Psoas muscle (tissue), 8 donors: ENCODE results near the gene EIF4G2. TPM values are rescaled to one million over a fixed set of nuclear protein-coding genes. Genes with fewer than 3 reads are reported as not detected.

Experiments used
- ATAC-seq, 4 donors: fragments of 200-7000 bp; cut with Tn5 transposase; one replicate each; pipeline ENCODE4 v1.9.1; 2020; ENCODE audit warnings: moderate library complexity in 3 of 4, mild to moderate bottlenecking in 2 of 4
- DNase-seq, 2 donors: peaks; one replicate each; pipeline ENCODE4 v3.0.0-alpha.2; 2020
- H3K27ac ChIP-seq: fragments of 200-600 bp; one replicate; pipeline ENCODE4 v1.8.0; 2022
- H3K27me3 ChIP-seq, 3 donors: fragments of 200-600 bp in 1 of 3; one replicate each; pipeline versions ENCODE4 v1.6.1 to v1.8.0; 2013 to 2022; ENCODE audit warnings: low read length in 2 of 3, mild to moderate bottlenecking in 2 of 3, moderate library complexity in 1 of 3; ENCODE audit not compliant: insufficient read depth in 3 of 3
- H3K36me3 ChIP-seq, 2 donors: fragments of 200-600 bp in 1 of 2; one replicate each; pipeline versions ENCODE4 v1.6.1 to v1.8.0; 2013 to 2022; ENCODE audit warnings: low read depth in 1 of 2, mild to moderate bottlenecking in 1 of 2, moderate library complexity in 1 of 2; ENCODE audit not compliant: insufficient read depth in 1 of 2
- H3K4me1 ChIP-seq: fragments of 200-600 bp; one replicate; pipeline ENCODE4 v1.8.0; 2022
- H3K4me3 ChIP-seq: fragments of 200-600 bp; one replicate; pipeline ENCODE4 v1.8.0; 2022; ENCODE audit warnings: mild to moderate bottlenecking
- H3K9me3 ChIP-seq: fragments of 200-600 bp; one replicate; pipeline ENCODE4 v1.8.0; 2022
- WGBS, 3 donors: extraction: QIAGEN DNeasy Blood & Tissue Kit; methylation state at CpG; one replicate each; pipeline versions ENCODE4 v1.1.6 to v1.1.7; 2013; 5-methylcytosine and 5-hydroxymethylcytosine counted together
- intact Hi-C, 2 donors: fragments of 100-400 bp; cut with DNase I; formaldehyde crosslinking; loops; one replicate each; pipeline versions ENCODE4 v1.11.0 to v1.14.2; 2022
- polyA plus RNA-seq, 3 donors: library from polyadenylated mRNA; stranded (reverse); fragments of 200-250 nt; gene quantifications; one replicate each; pipeline ENCODE4 v1.2.3, GENCODE V29; 2013
- total RNA-seq, 4 donors: library from RNA; stranded (reverse); fragmentation: NEBNext Ultra II Directional in 2 of 4; extraction: Animal tissue kit (Norgen Biotek cat#: 25700) in 2 of 4; gene quantifications; one replicate each; pipeline versions ENCODE4 v1.2.1 to v1.2.4, GENCODE V29; 2021 to 2023
- TF ChIP-seq, protein P1 (sequence below): fragments of 200-600 bp; IDR thresholded peaks from one replicate; pipeline ENCODE4 v1.8.0; 2022; ENCODE audit warnings: antibody characterized with exemption
- donor health status: healthy with polysubstance abuse.
- donor health status: DM: no; HTN: no; CAD: no; lungs with moderate emphysema.
- donor health status: Bipolar disorder and iron deficiency.
- donor health status: healthy.
- donor health status: DM: yes; HTN: yes; CAD: no.
- donor health status: DM: no; HTN: no; CAD: no.
- donor health status: DM: no; HTN: no; CAD: no.
- donor health status: DM: yes; HTN: yes; CAD: no.

EIF4G2 gene
- total and polyA plus RNA-seq, 7 donors = 308 to 809 (median 670) TPM

- no peak overlapping the region for H3K27ac ChIP-seq
- H3K9me3 ChIP-seq = no peaks in the 10 kb centered on the region
- H3K4me1 ChIP-seq = peaks cover 25% of the 10 kb centered on the region
- H3K27me3 ChIP-seq = no peaks in the 10 kb centered on the region
- H3K36me3 ChIP-seq = peaks cover 35 to 100% of the 10 kb centered on the region in 2 donors
- TF ChIP-seq, protein P1, sequence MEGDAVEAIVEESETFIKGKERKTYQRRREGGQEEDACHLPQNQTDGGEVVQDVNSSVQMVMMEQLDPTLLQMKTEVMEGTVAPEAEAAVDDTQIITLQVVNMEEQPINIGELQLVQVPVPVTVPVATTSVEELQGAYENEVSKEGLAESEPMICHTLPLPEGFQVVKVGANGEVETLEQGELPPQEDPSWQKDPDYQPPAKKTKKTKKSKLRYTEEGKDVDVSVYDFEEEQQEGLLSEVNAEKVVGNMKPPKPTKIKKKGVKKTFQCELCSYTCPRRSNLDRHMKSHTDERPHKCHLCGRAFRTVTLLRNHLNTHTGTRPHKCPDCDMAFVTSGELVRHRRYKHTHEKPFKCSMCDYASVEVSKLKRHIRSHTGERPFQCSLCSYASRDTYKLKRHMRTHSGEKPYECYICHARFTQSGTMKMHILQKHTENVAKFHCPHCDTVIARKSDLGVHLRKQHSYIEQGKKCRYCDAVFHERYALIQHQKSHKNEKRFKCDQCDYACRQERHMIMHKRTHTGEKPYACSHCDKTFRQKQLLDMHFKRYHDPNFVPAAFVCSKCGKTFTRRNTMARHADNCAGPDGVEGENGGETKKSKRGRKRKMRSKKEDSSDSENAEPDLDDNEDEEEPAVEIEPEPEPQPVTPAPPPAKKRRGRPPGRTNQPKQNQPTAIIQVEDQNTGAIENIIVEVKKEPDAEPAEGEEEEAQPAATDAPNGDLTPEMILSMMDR = no peak
- no peak for ATAC-seq
- no peak overlapping the region for H3K4me3 ChIP-seq
- intact Hi-C loops = loop anchor here in 1 of 2 donors (5.0 kb wide), 1 partner anchor 38 kb away; no protein-coding TSS in a partner anchor
- WGBS, 3 donors = 93 to 98% (median 98%) methylated on average over 2 of the region's 2 CpGs
- DNase-seq = no peak
Measured at GRCh38 chr11:10800292-10800691, 8.4 kb downstream of the EIF4G2 start.

DNA sequence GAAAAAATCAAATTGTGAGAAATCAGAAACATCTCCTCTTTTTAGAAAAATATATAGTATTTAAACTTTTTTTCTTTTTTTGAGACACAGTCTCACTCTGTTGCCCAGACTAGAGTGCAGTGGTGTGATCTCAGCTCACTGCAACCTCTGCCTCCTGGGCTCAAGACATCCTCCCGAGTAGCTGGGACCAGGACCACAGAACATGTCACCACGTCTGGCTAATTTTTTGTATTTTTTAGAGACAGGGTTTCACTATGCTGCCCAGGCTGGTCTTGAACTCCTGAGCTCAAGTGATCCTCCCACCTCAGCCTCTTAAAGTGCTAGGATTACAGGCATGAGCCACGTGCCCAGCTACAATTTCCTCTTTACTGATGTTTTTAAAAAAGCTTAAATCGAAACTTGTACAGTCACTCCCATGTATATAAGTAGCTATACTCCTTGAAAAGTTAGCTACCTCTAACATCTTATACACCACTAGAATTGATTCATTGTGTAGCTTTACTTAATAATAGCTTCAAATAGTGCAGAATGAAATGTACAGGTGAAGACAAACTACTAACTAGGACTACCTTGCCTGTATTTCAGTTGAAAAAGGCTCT lies 10.3 kb downstream of the EIF4G2 start:
- intact Hi-C loops = loop anchor here in 1 of 2 donors (10.0 kb wide), 1 partner anchor 986 kb away; no protein-coding TSS in a partner anchor

GRCh38 chr11:10797531-10797930 lies 11.2 kb downstream of the EIF4G2 start:
- DNase-seq (no peak), ATAC-seq (no peak)
- TF ChIP-seq, protein P1 = no peak
- no peaks in the 10 kb centered on the region for H3K27me3 ChIP-seq
- H3K9me3 ChIP-seq = no peaks in the 10 kb centered on the region
- no peak overlapping the region for H3K4me3 ChIP-seq
- WGBS, 3 donors = 82 to 83% (median 82%) methylated on average over 3 of the region's 3 CpGs
- peaks cover 11% of the 10 kb centered on the region for H3K4me1 ChIP-seq
- H3K27ac ChIP-seq = no peak overlapping the region
- peaks cover 31 to 72% of the 10 kb centered on the region in 2 donors for H3K36me3 ChIP-seq
- intact Hi-C loops = loop anchor here in 1 of 2 donors (10.0 kb wide), 1 partner anchor 987 kb away; no protein-coding TSS in a partner anchor

More for the DNA sequence above, 10.3 kb downstream of the EIF4G2 start:
- Histone ChIP-seq H3K4me3 (no peak overlapping the region), H3K9me3 (no peaks in the 10 kb centered on the region), H3K4me1 (peaks cover 14% of the 10 kb centered on the region), H3K36me3 (peaks cover 32 to 81% of the 10 kb centered on the region in 2 donors), H3K27ac (no peak overlapping the region), H3K27me3 (no peaks in the 10 kb centered on the region)
- DNase-seq (no peak), ATAC-seq (no peak)
- WGBS, 3 donors = 61 to 72% (median 63%) methylated on average over 4 of the region's 4 CpGs
- TF ChIP-seq, protein P1 = no peak

- WGBS, 3 donors = 91 to 95% (median 94%) methylated on average over 2 of the region's 2 CpGs
- no peaks in the 10 kb centered on the region for H3K9me3 ChIP-seq
- peaks cover 26 to 67% of the 10 kb centered on the region in 2 donors for H3K36me3 ChIP-seq
- H3K4me3 ChIP-seq = no peak overlapping the region
- no peak overlapping the region for H3K27ac ChIP-seq
- H3K4me1 ChIP-seq = peaks cover 7% of the 10 kb centered on the region
- DNase-seq (no peak), ATAC-seq (no peak)
- TF ChIP-seq, protein P1 = no peak
- no peaks in the 10 kb centered on the region for H3K27me3 ChIP-seq
- intact Hi-C loops = loop anchor here in 1 of 2 donors (10.0 kb wide), 1 partner anchor 988 kb away; no protein-coding TSS in a partner anchor
Measured at GRCh38 chr11:10797001-10797400, 11.7 kb downstream of the EIF4G2 start.
